Lower leg skin (tissue), 4 donors: ENCODE results near the gene USP7. TPM values are rescaled to one million over a fixed set of nuclear protein-coding genes. Genes with fewer than 3 reads are reported as not detected.

ENCODE experiments used
- DNase-seq, 2 donors: peaks; one replicate each; pipeline ENCODE4 v3.0.0-alpha.2; 2019; ENCODE audit warnings: low spot score in 2 of 2
- H3K4me3 ChIP-seq: fragments of 200-600 bp; sonication (generic); 2 replicates; pipeline ENCODE4 v1.5.1; 2017; ENCODE audit warnings: mild to moderate bottlenecking, low read depth; ENCODE audit not compliant: poor library complexity, severe bottlenecking
- CTCF ChIP-seq, 3 donors: fragments of 450-650 bp; IDR thresholded peaks; one replicate each; pipeline ENCODE4 v1.5.1; 2016; ENCODE audit warnings: antibody characterized with exemption in 3 of 3, mild to moderate bottlenecking in 3 of 3, moderate library complexity in 2 of 3
- POLR2A ChIP-seq, 2 donors: fragments of 450-650 bp; IDR thresholded peaks; one replicate each; pipeline ENCODE4 v1.6.1; 2016 to 2017; ENCODE audit warnings: antibody characterized with exemption in 2 of 2, mild to moderate bottlenecking in 1 of 2, moderate library complexity in 1 of 2
- WGBS, 2 donors: methylation state at CpG; one replicate each; pipeline ENCODE4 v1.1.5; 2018; 5-methylcytosine and 5-hydroxymethylcytosine counted together
- intact Hi-C: fragments of 100-400 bp; cut with DNase I; formaldehyde crosslinking; loops from one replicate; pipeline ENCODE4 v1.15.0; 2023; ENCODE audit warnings: low total_unique reads
- total RNA-seq, 4 donors: library from RNA; depleted of rRNA; stranded (reverse); fragments of >200 nt; gene quantifications; one replicate each; pipeline ENCODE4 v1.1.0, GENCODE V29; 2016

Gene USP7
- total RNA-seq, 4 donors from 2014 or later, result 80.3 to 105 (median 91.8) TPM

- no peak for TF ChIP-seq POLR2A (IDR thresholded peaks at IDR 0.05)
- TF ChIP-seq CTCF (IDR thresholded peaks at IDR 0.05), result no peak
- H3K4me3 ChIP-seq, result no peak overlapping the region
- WGBS, 2 donors, result 74 to 77% methylated on average over 8 of the region's 8 CpGs
- DNase-seq, result no peak
- intact Hi-C loops, result no loop called here
These were observed 114.7 kb downstream of the USP7 start for GRCh38 chr16:8848939-8849391.

- TF ChIP-seq CTCF (IDR thresholded peaks at IDR 0.05) (no peak), POLR2A (IDR thresholded peaks at IDR 0.05) (no peak)
- no peak overlapping the region for H3K4me3 ChIP-seq
- 87 to 90% methylated on average over 25 to 26 of the region's 26 CpGs for WGBS, 2 donors
- DNase-seq, result peak in 1 of 2 donors; percentile 81
- intact Hi-C loops, result no loop called here
These were observed 115.3 kb downstream of the USP7 start for GRCh38 chr16:8848231-8848938.

GRCh38 chr16:8847623-8848022 is 116.1 kb downstream of the USP7 start:
- intact Hi-C loops, result no loop called here
- TF ChIP-seq POLR2A (IDR thresholded peaks at IDR 0.05) (no peak), CTCF (IDR thresholded peaks at IDR 0.05) (no peak)
- no peak overlapping the region for H3K4me3 ChIP-seq
- 86 to 97% methylated on average over 14 to 15 of the region's 15 CpGs for WGBS, 2 donors
- DNase-seq, result no peak

- 81 to 84% methylated on average over 13 of the region's 13 CpGs for WGBS, 2 donors
- DNase-seq, result peak in 1 of 2 donors; percentile 67
These were observed 116.6 kb downstream of the USP7 start for GRCh38 chr16:8847145-8847544.

GRCh38 chr16:8846401-8846932 is 117.2 kb downstream of the USP7 start:
- H3K4me3 ChIP-seq, result no peak overlapping the region
- peak in 1 of 2 donors; percentile 75 for DNase-seq
- no peak for TF ChIP-seq POLR2A (IDR thresholded peaks at IDR 0.05)
- no peak for TF ChIP-seq CTCF (IDR thresholded peaks at IDR 0.05)
- intact Hi-C loops, result no loop called here
- 90 to 92% methylated on average over 10 of the region's 10 CpGs for WGBS, 2 donors

More at GRCh38 chr16:8847145-8847544, 116.6 kb downstream of the USP7 start:
- H3K4me3 ChIP-seq, result no peak overlapping the region
- intact Hi-C loops, result no loop called here
- TF ChIP-seq POLR2A (IDR thresholded peaks at IDR 0.05) (no peak), CTCF (IDR thresholded peaks at IDR 0.05) (no peak)
